Neural progenitor cell (in vitro differentiated cells): ENCODE measurements around the gene SPDYE3. TPM values are rescaled to one million over a fixed set of nuclear protein-coding genes. Genes with fewer than 3 reads are reported as not detected.
A peak's percentile ranks its signal among the peaks of the same experiment; 100 is the strongest.
"Not testable (repeated sequence)": the region's sequence is repeated elsewhere in the genome, so short reads cannot be mapped to it uniquely, and the experiment has no call there.

Source experiments
- DNase-seq: peaks from one replicate; pipeline ENCODE4 v3.0.0-alpha.2; 2016; ENCODE audit warnings: low spot score
- H2AFZ ChIP-seq: fragments of 200-600 bp; sonication (generic); replicated peaks from 2 replicates; pipeline ENCODE4 v1.6.1; 2016; ENCODE audit warnings: antibody characterized with exemption
- H3F3A ChIP-seq: fragments of 200-600 bp; sonication (generic); 2 replicates; pipeline ENCODE4 v1.6.1; 2016; ENCODE audit warnings: antibody characterized with exemption, low read depth
- H3K27ac ChIP-seq: fragments of 200-600 bp; sonication (generic); 2 replicates; pipeline ENCODE4 v1.5.1; 2016; ENCODE audit warnings: mild to moderate bottlenecking
- H3K27me3 ChIP-seq: fragments of 200-600 bp; sonication (generic); 2 replicates; pipeline ENCODE4 v1.6.1; 2016; ENCODE audit warnings: mild to moderate bottlenecking, moderate library complexity
- H3K36me3 ChIP-seq: fragments of 200-600 bp; sonication (generic); 2 replicates; pipeline ENCODE4 v1.5.1; 2016
- H3K4me1 ChIP-seq: fragments of 200-600 bp; sonication (generic); 2 replicates; pipeline ENCODE4 v1.6.1; 2016; ENCODE audit warnings: mixed run types
- H3K4me2 ChIP-seq: fragments of 200-600 bp; sonication (generic); 2 replicates; pipeline ENCODE4 v1.6.1; 2016
- H3K4me3 ChIP-seq: fragments of 200-600 bp; sonication (generic); 2 replicates; pipeline ENCODE4 v1.5.1; 2016
- H3K79me2 ChIP-seq: fragments of 200-600 bp; sonication (generic); 2 replicates; pipeline ENCODE4 v1.6.1; 2016; ENCODE audit warnings: low read depth
- H3K9ac ChIP-seq: fragments of 200-600 bp; sonication (generic); 2 replicates; pipeline ENCODE4 v1.6.1; 2016
- H3K9me3 ChIP-seq: fragments of 200-600 bp; sonication (generic); 2 replicates; pipeline ENCODE4 v1.5.1; 2016; ENCODE audit warnings: low read depth
- H4K20me1 ChIP-seq: fragments of 200-600 bp; sonication (generic); 2 replicates; pipeline ENCODE4 v1.6.1; 2016; ENCODE audit warnings: low read depth
- H3K27ac Mint-ChIP-seq: 3 replicates; pipeline ENCODE4 v1.8.0; 2021; ENCODE audit warnings: mixed read lengths
- H3K27me3 Mint-ChIP-seq: 2 replicates; pipeline ENCODE4 v1.8.0; 2022; ENCODE audit warnings: low read depth, mild to moderate bottlenecking, inconsistent platforms, moderate library complexity, mixed read lengths; ENCODE audit not compliant: insufficient read depth
- H3K36me3 Mint-ChIP-seq: 3 replicates; pipeline ENCODE4 v1.8.0; 2021; ENCODE audit warnings: mixed read lengths
- H3K4me1 Mint-ChIP-seq: 3 replicates; pipeline ENCODE4 v1.8.0; 2021; ENCODE audit warnings: mixed read lengths
- H3K4me3 Mint-ChIP-seq: 3 replicates; pipeline ENCODE4 v1.8.0; 2021; ENCODE audit warnings: mild to moderate bottlenecking, moderate library complexity, mixed read lengths
- H3K9me3 Mint-ChIP-seq: 3 replicates; pipeline ENCODE4 v1.8.0; 2020; ENCODE audit warnings: mixed read lengths
- CTCF ChIP-seq: fragments of 200-600 bp; sonication (generic); IDR thresholded peaks from 2 replicates; pipeline ENCODE4 v1.5.1; 2017; ENCODE audit warnings: antibody characterized with exemption, mild to moderate bottlenecking
- EZH2 ChIP-seq: fragments of 200-600 bp; sonication (generic); IDR thresholded peaks from 2 replicates; pipeline ENCODE4 v1.6.1; 2017; ENCODE audit warnings: antibody characterized with exemption, mild to moderate bottlenecking, moderate library complexity
- EZH2phosphoT487 ChIP-seq: fragments of 200-600 bp; sonication (generic); IDR thresholded peaks from 2 replicates; pipeline ENCODE4 v1.6.1; 2017; ENCODE audit warnings: antibody characterized with exemption
- total RNA-seq: library from RNA; depleted of rRNA; stranded (reverse); fragments of >200 nt; gene quantifications from 2 replicates; pipeline ENCODE4 v1.2.3, GENCODE V29; 2015; ENCODE audit warnings: low replicate concordance

The SPDYE3 gene
- total RNA-seq, 1 donor from 2014 or later = not detected

- not testable (repeated sequence) for H3K27me3 Mint-ChIP-seq, H3K9me3 ChIP-seq, DNase-seq, H2AFZ ChIP-seq, H3K4me1 ChIP-seq, H3K4me3 ChIP-seq, H3K9ac ChIP-seq, H3K27ac Mint-ChIP-seq, H3K4me1 Mint-ChIP-seq, H3K27ac ChIP-seq, H3K9me3 Mint-ChIP-seq, H3K27me3 ChIP-seq, H3K36me3 ChIP-seq, H3K4me2 ChIP-seq
- Mint-ChIP-seq H3K4me3 (peak overlapping the region; percentile 57), H3K36me3 (peaks cover 12% of the 10 kb centered on the region)
- H3K79me2 ChIP-seq = peaks cover 60% of the 10 kb centered on the region
- H4K20me1 ChIP-seq = peaks cover 14% of the 10 kb centered on the region
- H3F3A ChIP-seq = peaks cover 13% of the 10 kb centered on the region
Measured at GRCh38 chr7:100338083-100338696, 30.7 kb downstream of the SPDYE3 start.

- not testable (repeated sequence) for H3K27ac Mint-ChIP-seq, H3F3A ChIP-seq, H3K4me1 ChIP-seq, H3K27me3 Mint-ChIP-seq, H3K4me3 Mint-ChIP-seq, DNase-seq, H3K27ac ChIP-seq, H2AFZ ChIP-seq, H3K27me3 ChIP-seq, H3K4me2 ChIP-seq, H3K36me3 ChIP-seq, H3K9me3 Mint-ChIP-seq, H3K9ac ChIP-seq, H3K9me3 ChIP-seq, H3K4me3 ChIP-seq
- peaks cover 47% of the 10 kb centered on the region for H3K79me2 ChIP-seq
- H4K20me1 ChIP-seq = peaks cover 37% of the 10 kb centered on the region
- Mint-ChIP-seq H3K36me3 (peaks cover 19% of the 10 kb centered on the region), H3K4me1 (peaks cover 14% of the 10 kb centered on the region)
Measured at GRCh38 chr7:100341286-100341685, 33.8 kb downstream of the SPDYE3 start.

GRCh38 chr7:100342765-100343164, 35.3 kb downstream of the SPDYE3 start:
- H3K4me2 ChIP-seq = no peak overlapping the region

GRCh38 chr7:100344124-100344559, 36.6 kb downstream of the SPDYE3 start:
- H3K9me3 Mint-ChIP-seq, H3K4me1 Mint-ChIP-seq, H3K27ac ChIP-seq, H3K9ac ChIP-seq, H3K4me3 Mint-ChIP-seq, H3K4me3 ChIP-seq, H3K4me1 ChIP-seq, H3F3A ChIP-seq, H3K27me3 ChIP-seq, H3K4me2 ChIP-seq, H2AFZ ChIP-seq, H3K9me3 ChIP-seq, H3K27me3 Mint-ChIP-seq: not testable (repeated sequence)
- peaks cover 20% of the 10 kb centered on the region for H3K36me3 ChIP-seq
- peak; percentile 16 for DNase-seq
- H3K79me2 ChIP-seq = peaks cover 24% of the 10 kb centered on the region
- Mint-ChIP-seq H3K36me3 (peaks cover 28% of the 10 kb centered on the region), H3K27ac (peak overlapping the region; percentile 33)
- H4K20me1 ChIP-seq = peaks cover 36% of the 10 kb centered on the region

More at GRCh38 chr7:100342765-100343164, 35.3 kb downstream of the SPDYE3 start:
- H3K36me3 Mint-ChIP-seq = peaks cover 23% of the 10 kb centered on the region
- DNase-seq = no peak
- TF ChIP-seq EZH2phosphoT487 (no peak), CTCF (no peak), EZH2 (no peak)
- no peak overlapping the region for H2AFZ ChIP-seq
- no peak overlapping the region for H3K27ac Mint-ChIP-seq
- H3K27me3 Mint-ChIP-seq = peaks cover 3% of the 10 kb centered on the region
- H3K4me3 ChIP-seq = no peak overlapping the region
- no peaks in the 10 kb centered on the region for H3K27me3 ChIP-seq
- H3K9me3 Mint-ChIP-seq = no peaks in the 10 kb centered on the region
- no peaks in the 10 kb centered on the region for H3K4me1 ChIP-seq
- no peak overlapping the region for H3K4me3 Mint-ChIP-seq
- peaks cover 9% of the 10 kb centered on the region for H3F3A ChIP-seq
- H3K9me3 ChIP-seq = no peaks in the 10 kb centered on the region
- peaks cover 10% of the 10 kb centered on the region for H3K4me1 Mint-ChIP-seq
- H3K36me3 ChIP-seq = peaks cover 13% of the 10 kb centered on the region
- H3K79me2 ChIP-seq = peaks cover 35% of the 10 kb centered on the region
- no peak overlapping the region for H3K27ac ChIP-seq
- H3K9ac ChIP-seq = no peak overlapping the region
- H4K20me1 ChIP-seq = peaks cover 36% of the 10 kb centered on the region
